Measurements from ENCODE around the gene ADAMTS7. TPM values are rescaled to one million over a fixed set of nuclear protein-coding genes. Genes with fewer than 3 reads are reported as not detected.

Gene ADAMTS7, protein sequence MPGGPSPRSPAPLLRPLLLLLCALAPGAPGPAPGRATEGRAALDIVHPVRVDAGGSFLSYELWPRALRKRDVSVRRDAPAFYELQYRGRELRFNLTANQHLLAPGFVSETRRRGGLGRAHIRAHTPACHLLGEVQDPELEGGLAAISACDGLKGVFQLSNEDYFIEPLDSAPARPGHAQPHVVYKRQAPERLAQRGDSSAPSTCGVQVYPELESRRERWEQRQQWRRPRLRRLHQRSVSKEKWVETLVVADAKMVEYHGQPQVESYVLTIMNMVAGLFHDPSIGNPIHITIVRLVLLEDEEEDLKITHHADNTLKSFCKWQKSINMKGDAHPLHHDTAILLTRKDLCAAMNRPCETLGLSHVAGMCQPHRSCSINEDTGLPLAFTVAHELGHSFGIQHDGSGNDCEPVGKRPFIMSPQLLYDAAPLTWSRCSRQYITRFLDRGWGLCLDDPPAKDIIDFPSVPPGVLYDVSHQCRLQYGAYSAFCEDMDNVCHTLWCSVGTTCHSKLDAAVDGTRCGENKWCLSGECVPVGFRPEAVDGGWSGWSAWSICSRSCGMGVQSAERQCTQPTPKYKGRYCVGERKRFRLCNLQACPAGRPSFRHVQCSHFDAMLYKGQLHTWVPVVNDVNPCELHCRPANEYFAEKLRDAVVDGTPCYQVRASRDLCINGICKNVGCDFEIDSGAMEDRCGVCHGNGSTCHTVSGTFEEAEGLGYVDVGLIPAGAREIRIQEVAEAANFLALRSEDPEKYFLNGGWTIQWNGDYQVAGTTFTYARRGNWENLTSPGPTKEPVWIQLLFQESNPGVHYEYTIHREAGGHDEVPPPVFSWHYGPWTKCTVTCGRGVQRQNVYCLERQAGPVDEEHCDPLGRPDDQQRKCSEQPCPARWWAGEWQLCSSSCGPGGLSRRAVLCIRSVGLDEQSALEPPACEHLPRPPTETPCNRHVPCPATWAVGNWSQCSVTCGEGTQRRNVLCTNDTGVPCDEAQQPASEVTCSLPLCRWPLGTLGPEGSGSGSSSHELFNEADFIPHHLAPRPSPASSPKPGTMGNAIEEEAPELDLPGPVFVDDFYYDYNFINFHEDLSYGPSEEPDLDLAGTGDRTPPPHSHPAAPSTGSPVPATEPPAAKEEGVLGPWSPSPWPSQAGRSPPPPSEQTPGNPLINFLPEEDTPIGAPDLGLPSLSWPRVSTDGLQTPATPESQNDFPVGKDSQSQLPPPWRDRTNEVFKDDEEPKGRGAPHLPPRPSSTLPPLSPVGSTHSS (N-terminal part only)
- 56.4 and 64.7 TPM in 2 replicates for total RNA-seq
- polyA plus RNA-seq: 49.6 and 58.5 TPM in 2 replicates
- 23.3 and 33.3 TPM in 2 replicates for polyA plus RNA-seq (2011; cell fraction: cytosol; rRNA removed)
- 120 and 126 TPM in 2 replicates for polyA plus RNA-seq (2011; cell fraction: nucleus; rRNA removed)
- 24.0 and 41.2 TPM in 2 replicates for polyA plus RNA-seq (2012)
- 42.4 and 45.1 TPM in 2 replicates for polyA minus RNA-seq
- polyA minus RNA-seq (2011; cell fraction: cytosol; rRNA and poly(A)+ RNA removed): 0.41 TPM
- polyA minus RNA-seq (2011; cell fraction: nucleus; rRNA and poly(A)+ RNA removed): 40.9 and 62.8 TPM in 2 replicates
- percentile 60 among the genes with signal in this experiment for Bru-seq, nascent RNA
- BruChase-seq, experiment 1, labeled RNA remaining after a 6-hour chase: percentile 83 among the genes with signal in this experiment
- percentile 81 among the genes with signal in this experiment for BruChase-seq, experiment 2, labeled RNA remaining after a 2-hour chase
- long read RNA-seq, full-length matches to known transcripts: 9 of 50 reads
- long read RNA-seq, partial matches to known transcripts: 29 of 50 reads
- long read RNA-seq, other reads (novel, unspliced or antisense): 12 of 50 reads

DNA sequence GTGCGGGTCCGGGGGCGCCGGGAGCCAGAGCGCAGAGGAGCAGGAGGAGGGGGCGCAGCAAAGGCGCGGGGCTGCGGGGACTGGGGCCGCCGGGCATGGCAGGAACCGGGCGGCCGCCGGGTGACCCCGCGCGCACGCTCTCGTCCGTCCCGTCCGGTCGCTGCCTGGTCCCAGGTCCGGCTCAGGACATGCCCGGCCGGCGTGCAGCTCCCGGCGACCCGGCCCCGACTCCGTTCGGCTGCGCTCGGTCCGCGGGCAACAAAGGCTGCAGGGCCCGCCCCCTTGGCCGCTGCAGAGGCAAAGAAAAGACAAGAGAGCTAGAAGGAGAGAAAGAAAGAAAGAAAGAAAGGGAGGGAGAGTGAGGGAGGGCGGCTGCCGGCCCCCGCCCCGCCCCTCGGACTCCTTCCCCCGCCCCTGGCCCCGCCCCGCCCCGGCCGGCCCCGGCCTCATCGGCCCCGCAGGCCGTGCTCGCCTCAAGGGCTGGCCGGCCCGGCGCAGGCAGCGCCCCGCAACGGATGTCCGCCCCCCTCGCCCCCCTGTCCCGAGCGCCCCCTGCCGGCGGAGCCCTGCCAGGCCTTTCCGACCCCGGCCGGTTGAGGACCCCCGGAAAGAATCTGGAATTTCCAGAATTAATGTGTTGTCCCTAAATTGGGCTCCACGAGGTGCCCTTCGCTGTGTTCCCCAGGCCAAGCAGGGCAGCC, at the start of gene ADAMTS7:
ADAMTS7 (minus strand) TSS at position 341 of the 701 bp plus-strand sequence; CDS start at position 97, 244 bp downstream.
- peak within 1 kb of the TSS; percentile 89 for H2AFZ ChIP-seq (ENCODE audit: low read depth, low read length)
- POLR2A ChIA-PET: interaction anchor here (1.1 kb wide), 2 partner anchors 49 to 62 kb away, joined by 3 read pairs; partner anchors contain the start of gene MORF4L1
- no peaks in the 10 kb centered on the region for H3K9me1 ChIP-seq (replicated peaks; ENCODE audit: control insufficient read depth, extremely low read depth, insufficient read depth, low read length)
- peak within 1 kb of the TSS; percentile 75 for H3K4me2 ChIP-seq (ENCODE audit: insufficient read depth, low read length)
- BruUV-seq (replicated peaks): no TSS peak
- CTCF ChIA-PET: interaction anchor here (0.7 to 2.6 kb wide), 18 partner anchors 9 to 168 kb away, joined by 3 to 13 read pairs (median 4); no protein-coding TSS in a partner anchor
- peak within 1 kb of the TSS; percentile 59 for H3K27ac ChIP-seq (ENCODE audit: insufficient read depth, low read depth, low read length)
- H3K79me2 ChIP-seq (ENCODE audit: control insufficient read depth, insufficient read depth, low read length): peaks cover 17% of the 10 kb centered on the region
- peaks cover 2% of the 10 kb centered on the region for H4K20me1 ChIP-seq (replicated peaks; ENCODE audit: control insufficient read depth, extremely low read depth, insufficient read depth, low read length)
- dilution Hi-C loops (cut with MboI; ENCODE audit: extremely low pct_ligation_motif_present, low sequenced_read_pairs) (no loop called here), intact Hi-C loops (cut with micrococcal nuclease) (loop anchor here (1.0 kb wide), 4 partner anchors 49 to 62 kb away; no protein-coding TSS in a partner anchor)
- DNase-seq (ENCODE audit: low read depth, low spot score) (peak; percentile 62), FAIRE-seq (peak; percentile 84)
- H3K4me1 ChIP-seq (ENCODE audit: control insufficient read depth, extremely low read depth, insufficient read depth, low read length): peaks cover 14% of the 10 kb centered on the region
- peak within 1 kb of the TSS; percentile 69 to 94 (median 72) for H3K4me3 ChIP-seq (replicated peaks in 1 of 3; ENCODE audit: insufficient read depth in 1 of 3, low read depth in 1 of 3, low read length in 3 of 3)
- peak within 1 kb of the TSS; percentile 74 for H3K9ac ChIP-seq (replicated peaks; ENCODE audit: extremely low read depth, insufficient read depth, low read length)
- TF ChIP-seq POLR2AphosphoS5 (IDR thresholded peaks at IDR 0.05; ENCODE audit: insufficient read depth, low read depth, low read length) (peak; percentile 59), FOS (IDR thresholded peaks at IDR 0.05; ENCODE audit: borderline replicate concordance, insufficient read depth, low read length) (no peak), POLR2A (IDR thresholded peaks at IDR 0.05; ENCODE audit: low read depth, low read length) (peak; percentile 79), JUN (IDR thresholded peaks at IDR 0.05; ENCODE audit: borderline replicate concordance, insufficient read depth, insufficient read length, low read depth) (no peak)
- TF ChIP-seq, protein P1, sequence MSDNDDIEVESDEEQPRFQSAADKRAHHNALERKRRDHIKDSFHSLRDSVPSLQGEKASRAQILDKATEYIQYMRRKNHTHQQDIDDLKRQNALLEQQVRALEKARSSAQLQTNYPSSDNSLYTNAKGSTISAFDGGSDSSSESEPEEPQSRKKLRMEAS (IDR thresholded peaks at IDR 0.05; ENCODE audit: insufficient read depth, insufficient read length): no peak
- TF ChIP-seq, protein P2, sequence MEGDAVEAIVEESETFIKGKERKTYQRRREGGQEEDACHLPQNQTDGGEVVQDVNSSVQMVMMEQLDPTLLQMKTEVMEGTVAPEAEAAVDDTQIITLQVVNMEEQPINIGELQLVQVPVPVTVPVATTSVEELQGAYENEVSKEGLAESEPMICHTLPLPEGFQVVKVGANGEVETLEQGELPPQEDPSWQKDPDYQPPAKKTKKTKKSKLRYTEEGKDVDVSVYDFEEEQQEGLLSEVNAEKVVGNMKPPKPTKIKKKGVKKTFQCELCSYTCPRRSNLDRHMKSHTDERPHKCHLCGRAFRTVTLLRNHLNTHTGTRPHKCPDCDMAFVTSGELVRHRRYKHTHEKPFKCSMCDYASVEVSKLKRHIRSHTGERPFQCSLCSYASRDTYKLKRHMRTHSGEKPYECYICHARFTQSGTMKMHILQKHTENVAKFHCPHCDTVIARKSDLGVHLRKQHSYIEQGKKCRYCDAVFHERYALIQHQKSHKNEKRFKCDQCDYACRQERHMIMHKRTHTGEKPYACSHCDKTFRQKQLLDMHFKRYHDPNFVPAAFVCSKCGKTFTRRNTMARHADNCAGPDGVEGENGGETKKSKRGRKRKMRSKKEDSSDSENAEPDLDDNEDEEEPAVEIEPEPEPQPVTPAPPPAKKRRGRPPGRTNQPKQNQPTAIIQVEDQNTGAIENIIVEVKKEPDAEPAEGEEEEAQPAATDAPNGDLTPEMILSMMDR (IDR thresholded peaks at IDR 0.05; ENCODE audit: extremely low read depth in 1 of 2, insufficient read depth in 1 of 2, low read depth in 1 of 2, low read length in 2 of 2): peak; percentile 62 to 80
- no peaks in the 10 kb centered on the region for H3K27me3 ChIP-seq (ENCODE audit: control insufficient read depth in 2 of 2, insufficient read depth in 2 of 2, low read length in 2 of 2)
- no peaks in the 10 kb centered on the region for H3K36me3 ChIP-seq (ENCODE audit: control insufficient read depth in 2 of 2, extremely low read depth in 1 of 2, insufficient read depth in 2 of 2, low read length in 2 of 2)
- no peaks in the 10 kb centered on the region for H3K9me3 ChIP-seq (replicated peaks; ENCODE audit: control insufficient read depth, insufficient read depth, low read length)

Data from endothelial cell of umbilical vein (primary cell).